Upper lobe of left lung (tissue), 6 donors: ENCODE measurements around the gene CTTN. TPM values are rescaled to one million over a fixed set of nuclear protein-coding genes. Genes with fewer than 3 reads are reported as not detected.
A peak's percentile ranks its signal among the peaks of the same experiment; 100 is the strongest.

ENCODE experiments used
- ATAC-seq, 2 donors: fragments of 200-7000 bp; cut with Tn5 transposase; one replicate each; pipeline ENCODE4 v1.9.1; 2022; ENCODE audit warnings: mild to moderate bottlenecking in 2 of 2, moderate library complexity in 2 of 2; ENCODE audit not compliant: low FRiP score in 2 of 2
- DNase-seq, 2 donors: peaks; one replicate each; pipeline ENCODE4 v3.0.0-alpha.2; 2019 to 2020
- H3K27ac ChIP-seq, 4 donors: fragments of 200-600 bp; sonication (generic); one replicate each; pipeline ENCODE4 v1.5.1; 2016 to 2019
- H3K27me3 ChIP-seq, 4 donors: fragments of 200-600 bp; sonication (generic); one replicate each; pipeline ENCODE4 v1.5.1; 2017 to 2019
- H3K36me3 ChIP-seq, 4 donors: fragments of 200-600 bp; sonication (generic); one replicate each; pipeline ENCODE4 v1.5.1; 2016 to 2019
- H3K4me1 ChIP-seq, 4 donors: fragments of 200-600 bp; sonication (generic); one replicate each; pipeline ENCODE4 v1.5.1; 2018 to 2019
- H3K4me3 ChIP-seq, 4 donors: fragments of 200-600 bp; sonication (generic); one replicate each; pipeline ENCODE4 v1.5.1; 2017 to 2019; ENCODE audit warnings: mild to moderate bottlenecking in 2 of 4, moderate library complexity in 1 of 4
- H3K9me3 ChIP-seq, 4 donors: fragments of 200-600 bp; sonication (generic); one replicate each; pipeline ENCODE4 v1.5.1; 2018 to 2019
- CTCF ChIP-seq, 6 experiments: fragments of 450-650 bp in 4 of 6; fragments of 200-600 bp in 2 of 6; sonication (generic) in 2 of 6; IDR thresholded peaks; one replicate each; pipeline ENCODE4 v1.5.1; 2016 to 2019; ENCODE audit warnings: antibody characterized with exemption in 6 of 6
- EP300 ChIP-seq, 4 donors: sonication (generic); formaldehyde crosslinking; IDR thresholded peaks; one replicate each; pipeline ENCODE4 v1.5.1; 2017; ENCODE audit warnings: antibody characterized with exemption in 4 of 4, control low read depth in 2 of 4
- POLR2A ChIP-seq, 4 donors: fragments of 450-650 bp; IDR thresholded peaks; one replicate each; pipeline ENCODE4 v1.5.1; 2016 to 2017; ENCODE audit warnings: antibody characterized with exemption in 4 of 4, mild to moderate bottlenecking in 2 of 4
- POLR2AphosphoS5 ChIP-seq, 2 donors: sonication (generic); formaldehyde crosslinking; IDR thresholded peaks; one replicate each; pipeline ENCODE4 v1.5.1; 2017; ENCODE audit warnings: antibody characterized with exemption in 2 of 2
- WGBS, 2 donors: methylation state at CpG; one replicate each; pipeline ENCODE4 v1.1.5; 2017 to 2018; 5-methylcytosine and 5-hydroxymethylcytosine counted together
- total RNA-seq, 6 donors: library from RNA; depleted of rRNA in 4 of 6; stranded (reverse); fragments of >200 nt in 4 of 6; gene quantifications; one replicate each; pipeline versions ENCODE4 v1.1.0 to v1.2.1, GENCODE V29; 2016 to 2021
- donor health status: DM: no; HTN: no; CAD: no; lungs with moderate emphysema.
- donor health status: DM: no; HTN: yes; CAD: no; lungs with severe emphysema.

CTTN gene
- total RNA-seq, 6 donors from 2014 or later = 175 to 413 (median 218) TPM

DNA sequence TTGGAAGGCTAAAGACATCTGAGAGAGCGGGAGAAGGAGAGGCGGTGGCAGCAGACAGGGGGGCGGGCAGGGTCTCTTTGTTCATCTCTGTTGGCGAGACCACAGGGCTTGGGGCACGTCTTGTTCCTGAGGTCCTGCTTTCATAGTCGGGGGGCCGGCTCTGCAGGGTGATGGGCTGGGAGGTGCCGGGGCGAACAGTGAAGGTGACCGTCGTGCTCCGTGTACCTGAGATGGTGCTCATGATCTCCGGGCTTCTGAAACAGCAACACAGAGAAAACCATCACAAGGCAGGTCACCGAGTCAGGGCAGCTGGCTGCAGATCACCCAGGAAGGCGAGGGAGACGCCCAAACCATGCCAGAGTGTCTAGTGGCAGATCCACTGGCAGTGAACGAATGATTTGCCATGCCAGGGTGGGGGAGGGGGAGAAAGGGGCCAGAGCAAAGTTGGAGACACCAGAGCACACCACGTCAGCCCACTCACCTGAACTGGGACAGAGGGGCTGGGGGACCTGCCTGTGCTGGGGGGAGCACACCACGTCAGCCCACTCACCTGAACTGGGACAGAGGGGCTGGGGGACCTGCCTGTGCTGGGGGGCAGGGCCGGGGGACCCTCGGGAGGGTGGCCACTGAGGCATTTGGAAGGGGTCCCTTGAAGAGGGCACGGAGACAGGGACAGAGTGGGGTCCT lies 75.0 kb downstream of the CTTN start:
- peaks cover 0 to 4% (median 0%) of the 10 kb centered on the region in 4 donors for H3K4me1 ChIP-seq
- 90 to 92% methylated on average over 10 to 22 of the region's 22 CpGs for WGBS, 2 donors
- DNase-seq (no peak), ATAC-seq (no peak)
- no peak overlapping the region for H3K27ac ChIP-seq
- H3K4me3 ChIP-seq = no peak overlapping the region
- TF ChIP-seq POLR2AphosphoS5 (IDR thresholded peaks at IDR 0.05) (no peak), EP300 (IDR thresholded peaks at IDR 0.05) (no peak), POLR2A (IDR thresholded peaks at IDR 0.05) (no peak), CTCF (IDR thresholded peaks at IDR 0.05) (no peak)
- no peaks in the 10 kb centered on the region for H3K9me3 ChIP-seq
- H3K27me3 ChIP-seq = no peaks in the 10 kb centered on the region
- H3K36me3 ChIP-seq = no peaks in the 10 kb centered on the region

DNA sequence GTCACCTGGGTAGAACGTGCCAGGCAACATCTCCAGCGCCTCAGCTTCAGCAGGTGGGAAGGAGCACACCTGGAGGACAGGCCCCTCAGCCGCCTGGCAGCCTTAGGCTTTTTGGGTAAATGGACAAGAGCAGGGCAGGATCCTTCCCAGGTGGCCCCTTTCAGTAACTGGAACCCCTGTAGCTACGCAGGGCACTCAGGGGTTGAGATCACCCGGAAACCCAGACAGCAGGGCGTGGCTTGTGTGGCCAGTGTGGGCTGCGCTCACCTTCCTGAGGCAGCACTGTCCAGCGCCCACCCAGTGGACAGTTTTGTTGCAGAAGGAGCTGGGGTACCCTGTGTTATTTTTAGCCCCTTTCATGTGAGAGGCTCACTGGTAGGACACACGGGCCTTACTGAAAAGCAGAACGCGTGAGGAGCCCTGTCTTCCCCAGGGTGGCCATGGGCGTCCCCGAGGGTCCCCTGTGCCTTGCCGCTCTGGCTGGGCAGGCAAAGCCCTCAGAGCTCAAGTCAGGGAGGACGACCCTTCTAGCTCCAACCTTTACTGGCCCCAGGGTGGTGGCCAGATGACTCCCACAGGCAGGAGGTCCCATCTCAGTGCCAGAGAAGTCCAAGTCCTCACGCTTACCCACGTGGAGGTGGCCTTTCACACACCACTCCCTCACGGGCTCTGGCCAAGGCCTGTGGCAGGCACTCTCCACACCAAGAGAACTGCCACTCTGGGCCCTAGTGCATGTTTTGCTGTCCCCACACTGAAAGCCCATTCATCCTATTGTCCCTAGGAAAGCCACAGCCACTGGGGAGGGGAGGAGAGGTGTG lies 75.8 kb downstream of the CTTN start:
- TF ChIP-seq CTCF (IDR thresholded peaks at IDR 0.05) (no peak), POLR2A (IDR thresholded peaks at IDR 0.05) (no peak), EP300 (IDR thresholded peaks at IDR 0.05) (no peak), POLR2AphosphoS5 (IDR thresholded peaks at IDR 0.05) (no peak)
- DNase-seq = no peak
- Histone ChIP-seq H3K4me1 (peaks cover 0 to 4% (median 0%) of the 10 kb centered on the region in 4 donors), H3K27ac (no peak overlapping the region), H3K27me3 (no peaks in the 10 kb centered on the region), H3K36me3 (no peaks in the 10 kb centered on the region), H3K9me3 (no peaks in the 10 kb centered on the region), H3K4me3 (no peak overlapping the region)
- ATAC-seq = peak in 1 of 2 donors; percentile 11
- 82 to 92% methylated on average over 9 to 16 of the region's 18 CpGs for WGBS, 2 donors

DNA sequence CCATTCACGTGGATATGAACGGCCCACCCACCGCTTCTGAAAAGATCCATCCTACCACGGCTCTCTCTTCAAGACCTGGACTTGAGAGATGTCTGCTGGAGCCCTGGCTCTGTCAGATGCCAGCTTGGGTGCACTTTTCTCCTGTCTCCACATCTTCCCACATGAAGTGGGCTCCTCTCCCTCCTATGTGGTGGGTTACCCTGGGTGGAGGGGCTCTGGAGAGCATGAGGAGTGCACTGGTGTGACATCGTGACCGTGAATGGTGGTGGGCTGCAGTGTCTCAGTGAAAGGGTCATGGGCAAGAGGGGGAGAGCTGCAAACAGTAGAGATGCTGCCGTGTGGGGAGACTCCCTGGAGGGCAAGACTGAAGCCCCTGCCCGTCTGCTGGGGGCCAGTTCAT lies 76.4 kb downstream of the CTTN start:
- H3K27me3 ChIP-seq = no peaks in the 10 kb centered on the region
- peaks cover 0 to 4% (median 0%) of the 10 kb centered on the region in 4 donors for H3K4me1 ChIP-seq
- DNase-seq (no peak), ATAC-seq (no peak)
- H3K36me3 ChIP-seq = no peaks in the 10 kb centered on the region
- 91 to 94% methylated on average over 7 to 8 of the region's 8 CpGs for WGBS, 2 donors
- no peaks in the 10 kb centered on the region for H3K9me3 ChIP-seq
- no peak overlapping the region for H3K27ac ChIP-seq
- TF ChIP-seq POLR2AphosphoS5 (IDR thresholded peaks at IDR 0.05) (no peak), EP300 (IDR thresholded peaks at IDR 0.05) (no peak), POLR2A (IDR thresholded peaks at IDR 0.05) (no peak), CTCF (IDR thresholded peaks at IDR 0.05) (no peak)
- H3K4me3 ChIP-seq = no peak overlapping the region

DNA sequence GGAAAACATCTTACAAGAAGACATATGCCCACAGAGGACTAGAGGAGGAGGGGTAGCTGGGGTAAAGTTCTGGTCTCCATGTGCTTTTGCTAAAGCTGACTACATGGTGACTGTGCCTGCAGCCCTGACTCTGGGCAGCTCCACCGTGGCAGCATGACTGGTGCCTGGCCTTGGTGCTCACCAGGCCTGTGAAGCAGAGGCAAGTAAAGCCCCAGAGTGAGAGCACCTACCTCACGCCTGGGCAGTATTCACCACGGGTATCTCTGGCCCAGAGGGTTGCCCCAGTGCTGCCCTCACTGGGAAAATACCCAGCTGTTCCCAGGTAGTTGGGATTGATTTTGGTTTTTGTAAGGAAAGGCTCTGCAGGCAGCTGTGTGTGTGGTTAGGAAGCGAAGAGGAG lies 78.3 kb downstream of the CTTN start:
- peaks cover 0 to 1% (median 0%) of the 10 kb centered on the region in 4 donors for H3K4me1 ChIP-seq
- 86% methylated on average over 4 of the region's 4 CpGs for WGBS, 2 donors
- no peak overlapping the region for H3K4me3 ChIP-seq
- no peak overlapping the region for H3K27ac ChIP-seq
- no peak for TF ChIP-seq CTCF (IDR thresholded peaks at IDR 0.05)
- no peak for TF ChIP-seq EP300 (IDR thresholded peaks at IDR 0.05)
- H3K36me3 ChIP-seq = no peaks in the 10 kb centered on the region
- H3K9me3 ChIP-seq = no peaks in the 10 kb centered on the region
- H3K27me3 ChIP-seq = no peaks in the 10 kb centered on the region
- no peak for DNase-seq
- no peak for ATAC-seq
